H9 (cell line): Measurements from ENCODE around the gene ZNF845. TPM values are rescaled to one million over a fixed set of nuclear protein-coding genes. Genes with fewer than 3 reads are reported as not detected.

ENCODE experiments used
- DNase-seq: peaks from one replicate; pipeline ENCODE4 v3.0.0-alpha.2; 2017
- H2AFZ ChIP-seq: one replicate; pipeline ENCODE4 v1.6.1; 2013; ENCODE audit warnings: mild to moderate bottlenecking, low read length, control low read depth, moderate library complexity
- H2AK5ac ChIP-seq: 2 replicates; pipeline ENCODE4 v1.6.1; 2013; ENCODE audit warnings: low read length, control low read depth, mixed read lengths; ENCODE audit not compliant: insufficient read length
- H2BK120ac ChIP-seq: one replicate; pipeline ENCODE4 v1.6.1; 2013; ENCODE audit warnings: low read depth, mild to moderate bottlenecking, low read length, control low read depth, inconsistent platforms; ENCODE audit not compliant: poor library complexity, severe bottlenecking
- H2BK12ac ChIP-seq: 2 replicates; pipeline ENCODE4 v1.6.1; 2013; ENCODE audit warnings: low read length, control low read depth, mixed read lengths, low read depth; ENCODE audit not compliant: insufficient read length
- H2BK15ac ChIP-seq: 2 replicates; pipeline ENCODE4 v1.6.1; 2013; ENCODE audit warnings: low read depth, low read length, control low read depth
- H2BK20ac ChIP-seq: one replicate; pipeline ENCODE4 v1.6.1; 2013; ENCODE audit warnings: low read depth, mild to moderate bottlenecking, low read length, control low read depth, inconsistent platforms; ENCODE audit not compliant: poor library complexity, severe bottlenecking
- H2BK5ac ChIP-seq: 2 replicates; pipeline ENCODE4 v1.6.1; 2013; ENCODE audit warnings: low read length, control low read depth, mixed read lengths; ENCODE audit not compliant: insufficient read length
- H3K14ac ChIP-seq: 2 replicates; pipeline ENCODE4 v1.6.1; 2013; ENCODE audit warnings: low read length, control low read depth; ENCODE audit not compliant: insufficient read depth
- H3K18ac ChIP-seq: 2 replicates; pipeline ENCODE4 v1.6.1; 2013; ENCODE audit warnings: low read depth, mild to moderate bottlenecking, mixed read lengths, low read length, control low read depth; ENCODE audit not compliant: insufficient read length
- H3K23ac ChIP-seq: 2 replicates; pipeline ENCODE4 v1.6.1; 2013; ENCODE audit warnings: low read length, control low read depth, mixed read lengths, low read depth; ENCODE audit not compliant: insufficient read length
- H3K23me2 ChIP-seq: 2 replicates; pipeline ENCODE4 v1.6.1; 2013; ENCODE audit warnings: low read depth, mild to moderate bottlenecking, mixed read lengths, low read length, control low read depth; ENCODE audit not compliant: insufficient read length, poor library complexity, severe bottlenecking
- H3K27ac ChIP-seq: 2 replicates; pipeline ENCODE4 v1.5.1; 2013; ENCODE audit warnings: low read length, control low read depth, mixed read lengths, low read depth; ENCODE audit not compliant: insufficient read length
- H3K27me3 ChIP-seq: 2 replicates; pipeline ENCODE4 v1.6.1; 2013; ENCODE audit warnings: low read length, control low read depth, inconsistent platforms; ENCODE audit not compliant: insufficient read depth
- H3K4ac ChIP-seq: 2 replicates; pipeline ENCODE4 v1.6.1; 2013; ENCODE audit warnings: low read depth, mild to moderate bottlenecking, control low read depth, inconsistent platforms, low read length, moderate library complexity
- H3K4me1 ChIP-seq: 2 replicates; pipeline ENCODE4 v1.6.1; 2013; ENCODE audit warnings: low read length, control low read depth, inconsistent platforms; ENCODE audit not compliant: insufficient read depth
- H3K4me2 ChIP-seq: 2 replicates; pipeline ENCODE4 v1.6.1; 2013; ENCODE audit warnings: low read length, control low read depth, mixed read lengths; ENCODE audit not compliant: insufficient read length, insufficient read depth
- H3K56ac ChIP-seq: 2 replicates; pipeline ENCODE4 v1.6.1; 2013; ENCODE audit warnings: low read depth, mild to moderate bottlenecking, mixed read lengths, low read length, control low read depth; ENCODE audit not compliant: insufficient read length
- H3K79me1 ChIP-seq: 2 replicates; pipeline ENCODE4 v1.6.1; 2013; ENCODE audit warnings: low read depth, mild to moderate bottlenecking, moderate library complexity, low read length, control low read depth, inconsistent platforms; ENCODE audit not compliant: insufficient read depth, poor library complexity, severe bottlenecking
- H3K79me2 ChIP-seq: 2 replicates; pipeline ENCODE4 v1.6.1; 2013; ENCODE audit warnings: low read length, control low read depth, inconsistent platforms; ENCODE audit not compliant: insufficient read depth
- H3K9ac ChIP-seq: 2 replicates; pipeline ENCODE4 v1.6.1; 2013; ENCODE audit warnings: low read length, control low read depth, mixed read lengths; ENCODE audit not compliant: insufficient read length; ENCODE audit errors: extremely low read depth
- H3K9me3 ChIP-seq: one replicate; pipeline ENCODE4 v1.6.1; 2013; ENCODE audit warnings: low read depth, low read length, inconsistent platforms; ENCODE audit not compliant: control insufficient read depth
- H3T11ph ChIP-seq: one replicate; pipeline ENCODE4 v1.6.1; 2013; ENCODE audit warnings: mild to moderate bottlenecking, low read length, control low read depth, inconsistent platforms
- H4K20me1 ChIP-seq: one replicate; pipeline ENCODE4 v1.6.1; 2013; ENCODE audit not compliant: control insufficient read depth, insufficient read length, insufficient read depth
- H4K5ac ChIP-seq: 2 replicates; pipeline ENCODE4 v1.6.1; 2013; ENCODE audit warnings: low read depth, mild to moderate bottlenecking, mixed read lengths, low read length, control low read depth; ENCODE audit not compliant: insufficient read length
- H4K8ac ChIP-seq: replicated peaks from 2 replicates; pipeline ENCODE4 v1.6.1; 2013; ENCODE audit warnings: low read length, control low read depth, mixed read lengths, low read depth; ENCODE audit not compliant: insufficient read length
- H4K91ac ChIP-seq: 2 replicates; pipeline ENCODE4 v1.6.1; 2013; ENCODE audit warnings: low read depth, mild to moderate bottlenecking, moderate library complexity, mixed read lengths, low read length, control low read depth; ENCODE audit not compliant: insufficient read length
- H3K27ac Mint-ChIP-seq, 3 experiments: 2 replicates in 2 of 3; 3 replicates in 1 of 3; pipeline ENCODE4 v1.8.0; 2020 to 2021; ENCODE audit warnings: mixed read lengths in 3 of 3, mild to moderate bottlenecking in 1 of 3, moderate library complexity in 1 of 3
- H3K27me3 Mint-ChIP-seq: 2 replicates; pipeline ENCODE4 v1.8.0; 2021; ENCODE audit warnings: low read depth, mild to moderate bottlenecking, moderate library complexity, mixed read lengths
- H3K36me3 Mint-ChIP-seq, 3 experiments: 2 replicates in 2 of 3; 3 replicates in 1 of 3; pipeline ENCODE4 v1.8.0; 2020 to 2021; ENCODE audit warnings: low read depth in 3 of 3, mixed read lengths in 3 of 3; ENCODE audit not compliant: insufficient read depth in 1 of 3
- H3K4me1 Mint-ChIP-seq, 2 experiments: 2 replicates each; pipeline ENCODE4 v1.8.0; 2020; ENCODE audit warnings: mixed read lengths in 2 of 2
- H3K4me3 Mint-ChIP-seq, 2 experiments: 2 replicates in 1 of 2; 3 replicates in 1 of 2; pipeline ENCODE4 v1.8.0; 2020 to 2021; ENCODE audit warnings: mild to moderate bottlenecking in 2 of 2, mixed read lengths in 2 of 2, moderate library complexity in 1 of 2
- H3K9me3 Mint-ChIP-seq, 2 experiments: 2 replicates in 1 of 2; 3 replicates in 1 of 2; pipeline ENCODE4 v1.8.0; 2020; ENCODE audit warnings: mild to moderate bottlenecking in 2 of 2, mixed read lengths in 2 of 2, moderate library complexity in 1 of 2
- WGBS: extraction: QIAGEN DNeasy Blood & Tissue Kit; methylation state at CpG from one replicate; pipeline ENCODE4 v1.1.7; 2013; ENCODE audit warnings: missing lambda C conversion rate, low lambda C conversion rate, mixed read lengths; ENCODE audit not compliant: insufficient read length; ENCODE audit errors: extremely low coverage; 5-methylcytosine and 5-hydroxymethylcytosine counted together
- total RNA-seq: library from RNA; stranded (reverse); gene quantifications from 2 replicates; pipeline ENCODE4 v1.2.1, GENCODE V29; 2021
- TF ChIP-seq, protein P1 (sequence below): fragments of 200-600 bp; sonication (generic); conservative IDR thresholded peaks from 3 replicates; pipeline ENCODE4 v1.8.0; 2021; ENCODE audit warnings: antibody characterized with exemption, mild to moderate bottlenecking

ZNF845 gene
- total RNA-seq, 1 experiment from 2014 or later: 17.4 TPM

DNA sequence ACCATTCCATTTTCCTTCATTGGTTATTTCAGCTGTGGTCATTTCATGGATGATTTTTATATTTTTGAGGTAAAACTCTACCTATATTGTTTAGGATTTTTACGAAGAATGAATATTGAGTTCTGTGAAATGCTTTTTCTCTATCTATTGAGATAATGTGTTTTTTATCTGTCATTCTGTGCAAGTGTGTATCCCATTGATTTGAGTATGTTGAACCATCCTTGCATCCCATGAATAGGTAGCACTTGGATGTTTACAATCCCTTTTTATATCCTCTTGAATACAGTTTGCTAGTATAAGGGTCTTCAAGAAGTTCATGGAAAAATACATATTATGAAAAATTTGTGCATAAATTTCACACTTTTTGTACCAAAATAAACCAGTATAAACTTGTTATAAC lies 22.2 kb downstream of the ZNF845 start:
- no peak overlapping the region for H2BK20ac ChIP-seq
- H3K9ac ChIP-seq: no peak overlapping the region
- no peaks in the 10 kb centered on the region for H3K79me2 ChIP-seq
- TF ChIP-seq, protein P1, sequence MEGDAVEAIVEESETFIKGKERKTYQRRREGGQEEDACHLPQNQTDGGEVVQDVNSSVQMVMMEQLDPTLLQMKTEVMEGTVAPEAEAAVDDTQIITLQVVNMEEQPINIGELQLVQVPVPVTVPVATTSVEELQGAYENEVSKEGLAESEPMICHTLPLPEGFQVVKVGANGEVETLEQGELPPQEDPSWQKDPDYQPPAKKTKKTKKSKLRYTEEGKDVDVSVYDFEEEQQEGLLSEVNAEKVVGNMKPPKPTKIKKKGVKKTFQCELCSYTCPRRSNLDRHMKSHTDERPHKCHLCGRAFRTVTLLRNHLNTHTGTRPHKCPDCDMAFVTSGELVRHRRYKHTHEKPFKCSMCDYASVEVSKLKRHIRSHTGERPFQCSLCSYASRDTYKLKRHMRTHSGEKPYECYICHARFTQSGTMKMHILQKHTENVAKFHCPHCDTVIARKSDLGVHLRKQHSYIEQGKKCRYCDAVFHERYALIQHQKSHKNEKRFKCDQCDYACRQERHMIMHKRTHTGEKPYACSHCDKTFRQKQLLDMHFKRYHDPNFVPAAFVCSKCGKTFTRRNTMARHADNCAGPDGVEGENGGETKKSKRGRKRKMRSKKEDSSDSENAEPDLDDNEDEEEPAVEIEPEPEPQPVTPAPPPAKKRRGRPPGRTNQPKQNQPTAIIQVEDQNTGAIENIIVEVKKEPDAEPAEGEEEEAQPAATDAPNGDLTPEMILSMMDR: no peak
- H3K27me3 ChIP-seq: no peaks in the 10 kb centered on the region
- H4K5ac ChIP-seq: no peak overlapping the region
- H3K27ac Mint-ChIP-seq: no peak overlapping the region
- H4K91ac ChIP-seq: no peak overlapping the region
- no peak overlapping the region for H3K18ac ChIP-seq
- WGBS: no CpG with 5 or more reads among the region's 1 CpG
- H3K4me3 Mint-ChIP-seq: no peak overlapping the region
- no peak overlapping the region for H3K4ac ChIP-seq
- no peak overlapping the region for H2BK15ac ChIP-seq
- peaks cover 58 to 71% (median 69%) of the 10 kb centered on the region in 3 experiments for H3K36me3 Mint-ChIP-seq
- H3K4me2 ChIP-seq: no peak overlapping the region
- H3K4me1 Mint-ChIP-seq: no peaks in the 10 kb centered on the region
- H4K20me1 ChIP-seq: no peaks in the 10 kb centered on the region
- no peak overlapping the region for H2BK12ac ChIP-seq
- no peak overlapping the region for H3K27ac ChIP-seq
- H3K23me2 ChIP-seq: no peaks in the 10 kb centered on the region
- DNase-seq: no peak
- no peaks in the 10 kb centered on the region for H3K79me1 ChIP-seq
- peaks cover 86 to 88% of the 10 kb centered on the region in 2 experiments for H3K9me3 Mint-ChIP-seq
- no peak overlapping the region for H3K14ac ChIP-seq
- no peaks in the 10 kb centered on the region for H3K4me1 ChIP-seq
- no peak overlapping the region for H3K23ac ChIP-seq
- H2AFZ ChIP-seq: no peak overlapping the region
- H4K8ac ChIP-seq: no peak overlapping the region
- H3K9me3 ChIP-seq: peaks cover 49% of the 10 kb centered on the region
- H3K56ac ChIP-seq: no peak overlapping the region
- H2BK5ac ChIP-seq: no peak overlapping the region
- H3K27me3 Mint-ChIP-seq: peaks cover 17% of the 10 kb centered on the region
- H2BK120ac ChIP-seq: no peak overlapping the region
- no peak overlapping the region for H2AK5ac ChIP-seq
- H3T11ph ChIP-seq: no peak overlapping the region
